ENCODE measurements around the gene TXNRD2. TPM values are rescaled to one million over a fixed set of nuclear protein-coding genes. Genes with fewer than 3 reads are reported as not detected.

TXNRD2 gene
- total RNA-seq, 1 experiment from 2014 or later = 19.7 TPM

- ATAC-seq = no peak
- H3K4me3 ChIP-seq (replicated peaks in 1 of 2; ENCODE audit: low read depth in 1 of 2, low read length in 2 of 2) = no peak overlapping the region
- no peaks in the 10 kb centered on the region for H3K27me3 ChIP-seq (ENCODE audit: insufficient read depth, low read length)
- H4K20me1 ChIP-seq (ENCODE audit: insufficient read depth) = no peaks in the 10 kb centered on the region
- no peak for DNase-seq (ENCODE audit: low read depth, low spot score)
- H3K79me2 ChIP-seq (ENCODE audit: insufficient read depth, low read length) = peaks cover 27% of the 10 kb centered on the region
- TF ChIP-seq CEBPB (IDR thresholded peaks at IDR 0.05; ENCODE audit: low read depth) = no peak
- no peak for TF ChIP-seq ZFX (IDR thresholded peaks at IDR 0.05)
- no peaks in the 10 kb centered on the region for H3K9me3 ChIP-seq (ENCODE audit: control insufficient read depth in 1 of 2, insufficient read depth in 1 of 2, low read depth in 1 of 2, low read length in 2 of 2)
- H3K27ac ChIP-seq (ENCODE audit: low read depth, low read length) = no peak overlapping the region
- peaks cover 0 to 6% of the 10 kb centered on the region in 2 experiments; a peak in 1 of 4 replicates for H3K36me3 ChIP-seq (ENCODE audit: control insufficient read depth in 1 of 2, insufficient read depth in 2 of 2, low read length in 2 of 2)
- no peak overlapping the region for H2AFZ ChIP-seq (ENCODE audit: low read depth, low read length, poor library complexity, severe bottlenecking)
- ChIA-PET POLR2A (no interaction called here), CTCF (no interaction called here), RAD21 (ENCODE audit: low non-redundant PET in 1 of 2, low total read pairs in 2 of 2, uncharacterized antibody in 2 of 2, unreplicated experiment in 2 of 2) (no interaction called here)
- BruUV-seq (replicated peaks) = no TSS peak
- no peaks in the 10 kb centered on the region for H3K9me2 ChIP-seq (ENCODE audit: insufficient read depth)
- H3K4me1 ChIP-seq (ENCODE audit: control insufficient read depth in 1 of 2, insufficient read depth in 2 of 2, low read length in 2 of 2) = peaks cover 8 to 15% of the 10 kb centered on the region in 2 experiments
- no peak overlapping the region for H3K4me2 ChIP-seq (ENCODE audit: low read length)
- intact Hi-C loops (cut with micrococcal nuclease) = no loop called here
- no peak overlapping the region for H3K9ac ChIP-seq (ENCODE audit: low read length)
These were observed 3.8 kb downstream of the TXNRD2 start for GRCh38 chr22:19937616-19938473.

DNA sequence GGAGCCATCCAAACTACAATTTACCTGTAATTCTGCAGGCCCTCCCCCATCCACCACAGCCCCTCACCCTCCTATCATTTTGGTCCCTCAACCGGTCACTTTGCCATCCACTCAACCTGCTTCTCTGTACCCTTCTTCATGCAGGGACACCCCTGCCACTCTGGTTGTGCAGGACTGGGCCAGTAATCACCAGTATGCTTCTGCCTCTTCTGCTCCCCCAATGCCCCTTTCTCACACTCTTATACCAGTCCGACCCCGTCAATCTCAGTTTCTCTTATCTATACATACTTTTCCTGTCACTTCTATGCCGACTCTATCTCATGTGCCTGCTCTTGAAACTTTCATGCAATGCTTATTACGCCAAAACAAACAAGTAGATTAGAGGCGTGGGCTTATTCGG, 5.1 kb downstream of the TXNRD2 start:
- intact Hi-C loops (cut with micrococcal nuclease) = no loop called here
- Histone ChIP-seq H4K20me1 (ENCODE audit: insufficient read depth) (no peaks in the 10 kb centered on the region), H3K27me3 (ENCODE audit: insufficient read depth, low read length) (no peaks in the 10 kb centered on the region), H3K27ac (ENCODE audit: low read depth, low read length) (no peak overlapping the region), H3K36me3 (ENCODE audit: control insufficient read depth in 1 of 2, insufficient read depth in 2 of 2, low read length in 2 of 2) (peaks cover 0 to 6% of the 10 kb centered on the region in 2 experiments; a peak in 1 of 4 replicates), H3K4me1 (ENCODE audit: control insufficient read depth in 1 of 2, insufficient read depth in 2 of 2, low read length in 2 of 2) (peaks cover 6 to 8% of the 10 kb centered on the region in 2 experiments; a peak in 3 of 4 replicates), H3K4me2 (ENCODE audit: low read length) (no peak overlapping the region), H2AFZ (ENCODE audit: low read depth, low read length, poor library complexity, severe bottlenecking) (no peak overlapping the region), H3K79me2 (ENCODE audit: insufficient read depth, low read length) (peaks cover 14% of the 10 kb centered on the region), H3K9ac (ENCODE audit: low read length) (no peak overlapping the region), H3K4me3 (replicated peaks in 1 of 2; ENCODE audit: low read depth in 1 of 2, low read length in 2 of 2) (no peak overlapping the region), H3K9me2 (ENCODE audit: insufficient read depth) (no peaks in the 10 kb centered on the region), H3K9me3 (ENCODE audit: control insufficient read depth in 1 of 2, insufficient read depth in 1 of 2, low read depth in 1 of 2, low read length in 2 of 2) (no peaks in the 10 kb centered on the region)
- RAD21 ChIA-PET (ENCODE audit: low non-redundant PET in 1 of 2, low total read pairs in 2 of 2, uncharacterized antibody in 2 of 2, unreplicated experiment in 2 of 2) = no interaction called here
- no TSS peak for BruUV-seq (replicated peaks)
- DNase-seq (ENCODE audit: low read depth, low spot score) (no peak), ATAC-seq (no peak)
- POLR2A ChIA-PET = no interaction called here
- CTCF ChIA-PET = no interaction called here
- TF ChIP-seq ZNF274 (IDR thresholded peaks at IDR 0.05; ENCODE audit: low read depth, low read length) = no peak
- TF ChIP-seq POLR2A (IDR thresholded peaks at IDR 0.05; ENCODE audit: borderline replicate concordance, extremely low read depth, insufficient read depth, insufficient read length) = no peak
- no peak for TF ChIP-seq JUND (IDR thresholded peaks at IDR 0.05)
- TF ChIP-seq FOSL1 (IDR thresholded peaks at IDR 0.05; ENCODE audit: low read depth) = no peak
- TF ChIP-seq ELF1 (IDR thresholded peaks at IDR 0.05; ENCODE audit: borderline replicate concordance, low read depth) = no peak
- TF ChIP-seq ZFX (IDR thresholded peaks at IDR 0.05) = no peak
- no peak for TF ChIP-seq EZH2 (IDR thresholded peaks at IDR 0.05)
- no peak for TF ChIP-seq EGR1 (IDR thresholded peaks at IDR 0.05; ENCODE audit: low read depth)
- TF ChIP-seq ATF3 (IDR thresholded peaks at IDR 0.05) = no peak
- no peak for TF ChIP-seq CEBPB (IDR thresholded peaks at IDR 0.05; ENCODE audit: low read depth)
- TF ChIP-seq, protein P1, sequence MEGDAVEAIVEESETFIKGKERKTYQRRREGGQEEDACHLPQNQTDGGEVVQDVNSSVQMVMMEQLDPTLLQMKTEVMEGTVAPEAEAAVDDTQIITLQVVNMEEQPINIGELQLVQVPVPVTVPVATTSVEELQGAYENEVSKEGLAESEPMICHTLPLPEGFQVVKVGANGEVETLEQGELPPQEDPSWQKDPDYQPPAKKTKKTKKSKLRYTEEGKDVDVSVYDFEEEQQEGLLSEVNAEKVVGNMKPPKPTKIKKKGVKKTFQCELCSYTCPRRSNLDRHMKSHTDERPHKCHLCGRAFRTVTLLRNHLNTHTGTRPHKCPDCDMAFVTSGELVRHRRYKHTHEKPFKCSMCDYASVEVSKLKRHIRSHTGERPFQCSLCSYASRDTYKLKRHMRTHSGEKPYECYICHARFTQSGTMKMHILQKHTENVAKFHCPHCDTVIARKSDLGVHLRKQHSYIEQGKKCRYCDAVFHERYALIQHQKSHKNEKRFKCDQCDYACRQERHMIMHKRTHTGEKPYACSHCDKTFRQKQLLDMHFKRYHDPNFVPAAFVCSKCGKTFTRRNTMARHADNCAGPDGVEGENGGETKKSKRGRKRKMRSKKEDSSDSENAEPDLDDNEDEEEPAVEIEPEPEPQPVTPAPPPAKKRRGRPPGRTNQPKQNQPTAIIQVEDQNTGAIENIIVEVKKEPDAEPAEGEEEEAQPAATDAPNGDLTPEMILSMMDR (IDR thresholded peaks at IDR 0.05 in 2 of 3, conservative IDR thresholded peaks at IDR 0.05 in 1 of 3; ENCODE audit: borderline replicate concordance in 1 of 3, insufficient read depth in 1 of 3, low read depth in 2 of 3, low read length in 2 of 3) = no peak
- TF ChIP-seq TCF7L2 (IDR thresholded peaks at IDR 0.05; ENCODE audit: borderline replicate concordance, extremely low read depth, insufficient read depth, insufficient read length) = no peak
- no peak for TF ChIP-seq REST (IDR thresholded peaks at IDR 0.05; ENCODE audit: low read depth)
- no peak for TF ChIP-seq YY1 (IDR thresholded peaks at IDR 0.05; ENCODE audit: extremely low read depth, insufficient replicate concordance, low read depth, low read length)

Data from HCT116 (cell line).